GM06990 (cell line): Measurements from ENCODE around the gene RPUSD4.

Experiments used
- DNase-seq: peaks from one replicate; pipeline ENCODE4 v3.0.0-alpha.2; 2011; ENCODE audit not compliant: insufficient read length; ENCODE audit errors: extremely low read depth
- H3K27me3 ChIP-seq: replicated peaks from 2 replicates; pipeline ENCODE4 v1.6.0; 2011; ENCODE audit warnings: low read length; ENCODE audit not compliant: control insufficient read depth, insufficient read depth
- H3K36me3 ChIP-seq: 2 replicates; pipeline ENCODE4 v1.5.1; 2011; ENCODE audit warnings: low read length; ENCODE audit not compliant: control insufficient read depth, insufficient read depth
- H3K4me3 ChIP-seq: replicated peaks from 2 replicates; pipeline ENCODE4 v1.5.1; 2011; ENCODE audit warnings: low read depth, mild to moderate bottlenecking, control low read depth, low read length
- TF ChIP-seq, protein P1 (sequence below): IDR thresholded peaks from 2 replicates; pipeline ENCODE4 v1.5.1; 2011; ENCODE audit warnings: low read length, control low read depth, mild to moderate bottlenecking, inconsistent platforms; ENCODE audit not compliant: insufficient read depth, poor library complexity, severe bottlenecking

The RPUSD4 gene

DNA sequence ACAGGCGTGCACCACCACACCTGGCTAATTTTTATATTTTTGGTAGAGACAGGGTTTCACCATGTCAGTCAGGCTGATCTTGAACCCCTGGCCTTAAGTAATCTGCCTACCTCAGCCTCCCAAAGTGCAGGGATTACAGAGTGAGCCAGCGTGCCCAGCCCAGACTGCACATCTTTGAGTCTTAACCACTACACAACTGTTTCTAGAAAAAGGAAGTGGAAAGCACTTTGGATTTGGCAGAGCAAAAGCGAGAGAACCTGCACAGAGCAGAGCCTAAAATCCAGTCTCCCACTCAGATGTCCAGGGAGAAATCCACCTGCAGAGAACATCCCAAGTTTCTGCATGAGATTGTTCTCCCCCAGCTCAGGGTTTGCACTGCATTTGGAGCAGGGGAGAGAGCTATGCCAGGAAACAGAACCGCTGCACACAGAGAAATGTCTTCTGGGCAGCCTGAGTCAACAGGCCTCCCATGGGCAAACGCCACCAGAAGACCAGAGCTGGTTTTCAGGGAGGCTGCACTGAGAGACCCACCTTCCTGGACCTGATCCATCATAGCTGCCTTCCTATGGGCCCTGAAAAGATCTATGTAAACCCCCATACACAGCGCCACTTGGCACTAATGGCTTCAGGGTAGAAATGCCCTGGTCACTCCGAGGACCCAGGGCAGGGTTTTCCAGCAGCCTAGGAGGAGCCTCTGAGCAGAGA, 54.0 kb downstream of the RPUSD4 start:
- H3K4me3 ChIP-seq = no peak overlapping the region
- no peak for DNase-seq
- TF ChIP-seq, protein P1, sequence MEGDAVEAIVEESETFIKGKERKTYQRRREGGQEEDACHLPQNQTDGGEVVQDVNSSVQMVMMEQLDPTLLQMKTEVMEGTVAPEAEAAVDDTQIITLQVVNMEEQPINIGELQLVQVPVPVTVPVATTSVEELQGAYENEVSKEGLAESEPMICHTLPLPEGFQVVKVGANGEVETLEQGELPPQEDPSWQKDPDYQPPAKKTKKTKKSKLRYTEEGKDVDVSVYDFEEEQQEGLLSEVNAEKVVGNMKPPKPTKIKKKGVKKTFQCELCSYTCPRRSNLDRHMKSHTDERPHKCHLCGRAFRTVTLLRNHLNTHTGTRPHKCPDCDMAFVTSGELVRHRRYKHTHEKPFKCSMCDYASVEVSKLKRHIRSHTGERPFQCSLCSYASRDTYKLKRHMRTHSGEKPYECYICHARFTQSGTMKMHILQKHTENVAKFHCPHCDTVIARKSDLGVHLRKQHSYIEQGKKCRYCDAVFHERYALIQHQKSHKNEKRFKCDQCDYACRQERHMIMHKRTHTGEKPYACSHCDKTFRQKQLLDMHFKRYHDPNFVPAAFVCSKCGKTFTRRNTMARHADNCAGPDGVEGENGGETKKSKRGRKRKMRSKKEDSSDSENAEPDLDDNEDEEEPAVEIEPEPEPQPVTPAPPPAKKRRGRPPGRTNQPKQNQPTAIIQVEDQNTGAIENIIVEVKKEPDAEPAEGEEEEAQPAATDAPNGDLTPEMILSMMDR = no peak
- H3K36me3 ChIP-seq = no peaks in the 10 kb centered on the region
- no peaks in the 10 kb centered on the region; the same call in 1 of the 2 replicates for H3K27me3 ChIP-seq

DNA sequence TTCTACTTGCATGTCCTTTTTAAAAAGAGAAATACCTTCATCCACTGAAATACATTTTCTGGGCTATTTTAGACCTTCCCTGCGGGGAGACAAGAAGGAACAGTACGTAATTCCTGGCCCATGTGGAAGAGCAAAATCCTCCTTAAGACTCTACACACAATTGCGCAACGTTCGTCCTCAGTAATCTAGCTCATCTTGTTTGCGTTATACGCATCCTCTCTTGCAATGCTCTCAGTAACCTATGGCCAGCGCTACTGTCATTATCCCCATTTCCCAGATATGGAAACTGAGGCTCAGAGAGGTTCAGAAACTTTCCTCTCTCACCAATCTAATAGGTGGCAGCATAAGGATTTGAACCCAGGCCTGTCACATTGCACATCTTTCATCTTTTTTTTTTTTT, 54.6 kb downstream of the RPUSD4 start:
- no peak for DNase-seq
- TF ChIP-seq, protein P1 = no peak

DNA sequence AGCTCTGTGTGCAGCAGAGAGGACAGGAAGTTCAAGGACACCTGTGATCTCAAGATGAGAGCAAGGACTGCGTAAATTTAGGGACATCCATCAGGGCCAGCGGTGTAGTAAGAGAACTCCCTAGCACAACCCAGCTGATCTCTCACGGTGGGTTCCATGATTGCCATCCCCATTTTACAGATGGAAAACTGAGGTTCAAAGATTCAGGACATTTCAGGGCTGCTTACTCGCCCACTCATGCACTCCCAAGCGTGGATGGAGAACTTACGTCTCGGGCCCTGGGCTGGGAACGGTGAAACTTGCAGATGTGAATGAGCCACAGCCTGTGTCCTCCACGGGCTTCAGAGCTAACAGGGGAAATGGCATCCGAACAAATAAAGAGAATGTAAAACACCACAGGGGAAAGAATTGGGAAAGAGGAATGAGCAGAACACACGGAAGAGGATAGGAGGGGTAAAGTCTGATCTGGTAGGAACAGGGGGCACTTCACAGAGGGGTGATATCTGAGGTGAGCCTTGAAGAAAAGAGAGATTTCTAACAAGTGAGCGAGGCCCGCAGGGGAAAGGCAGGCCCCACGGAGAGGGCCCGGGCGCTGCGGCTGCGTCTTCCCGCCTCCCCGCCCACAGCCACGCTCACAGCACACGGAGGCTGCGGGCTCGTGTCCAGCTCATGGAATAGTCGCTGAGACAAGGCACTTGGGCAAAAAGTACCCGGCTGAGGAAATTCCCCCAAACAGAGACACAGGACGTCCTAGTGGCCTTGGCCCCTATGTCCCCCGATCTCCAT, 55.9 kb downstream of the RPUSD4 start:
- TF ChIP-seq, protein P1 = no peak
- DNase-seq = no peak
- Histone ChIP-seq H3K36me3 (no peaks in the 10 kb centered on the region), H3K4me3 (no peak overlapping the region), H3K27me3 (no peaks in the 10 kb centered on the region; the same call in 1 of the 2 replicates)

More for the DNA sequence above, 54.6 kb downstream of the RPUSD4 start:
- H3K27me3 ChIP-seq = no peaks in the 10 kb centered on the region; the same call in 1 of the 2 replicates
- H3K36me3 ChIP-seq = no peaks in the 10 kb centered on the region
- H3K4me3 ChIP-seq = no peak overlapping the region

DNA sequence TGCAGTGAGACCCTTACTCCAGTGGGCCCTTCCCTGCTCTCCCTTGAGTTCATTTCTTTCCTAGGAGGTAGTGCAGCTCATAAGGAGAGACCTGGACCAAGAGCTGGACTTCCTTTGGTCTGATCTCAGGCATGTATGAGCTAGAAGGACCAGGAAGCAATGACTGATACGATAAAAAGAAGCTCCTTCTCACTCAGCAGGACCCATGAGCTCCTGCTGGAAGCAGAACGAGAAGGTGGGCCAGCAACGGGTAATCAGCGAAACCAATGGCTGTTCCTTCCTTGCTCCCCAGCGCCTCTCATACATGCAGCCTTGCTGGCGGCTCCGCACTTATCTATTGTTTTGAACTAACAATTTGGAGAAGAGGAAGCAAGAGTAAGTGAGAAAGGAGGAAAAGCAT, 56.8 kb downstream of the RPUSD4 start:
- no peaks in the 10 kb centered on the region for H3K36me3 ChIP-seq
- no peak for DNase-seq
- TF ChIP-seq, protein P1 = no peak
- no peak overlapping the region for H3K4me3 ChIP-seq
- no peaks in the 10 kb centered on the region; the same call in 1 of the 2 replicates for H3K27me3 ChIP-seq

DNA sequence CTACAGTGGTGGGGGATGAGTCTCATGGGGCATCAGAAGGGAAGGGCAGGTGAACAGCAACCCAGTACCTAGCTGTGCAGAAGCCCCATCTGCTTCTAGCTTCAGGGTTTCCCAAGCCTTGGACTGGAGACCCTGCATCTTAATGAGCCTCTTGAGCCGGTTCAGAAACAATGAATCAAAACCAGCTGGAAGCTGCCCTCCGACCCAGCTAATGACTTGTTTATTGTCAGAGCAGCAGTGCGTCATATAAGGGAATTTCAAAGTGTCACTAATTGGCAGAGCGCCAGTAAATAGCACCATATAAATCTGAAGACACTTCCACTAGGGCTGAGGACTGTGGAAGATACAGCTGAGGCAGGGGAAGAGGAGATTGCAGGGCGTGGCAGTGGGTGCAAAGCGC, 57.5 kb downstream of the RPUSD4 start:
- no peak for DNase-seq
- Histone ChIP-seq H3K4me3 (no peak overlapping the region), H3K36me3 (no peaks in the 10 kb centered on the region), H3K27me3 (no peaks in the 10 kb centered on the region; the same call in 1 of the 2 replicates)
- TF ChIP-seq, protein P1 = no peak
